PC-3 (cell line): ENCODE measurements around the gene DOC2A.

Experiments used
- CTCF ChIP-seq: fragments of 300-600 bp; sonication (generic); conservative IDR thresholded peaks from 2 replicates; pipeline ENCODE4 v1.5.1; 2017; ENCODE audit warnings: antibody characterized with exemption, low read depth, mild to moderate bottlenecking, low read length
- EZH2 ChIP-seq: fragments of 300-600 bp; sonication (generic); IDR thresholded peaks from one replicate; pipeline ENCODE4 v1.6.1; 2017; ENCODE audit warnings: antibody characterized with exemption, mild to moderate bottlenecking, low read length; ENCODE audit not compliant: unreplicated experiment

DNA sequence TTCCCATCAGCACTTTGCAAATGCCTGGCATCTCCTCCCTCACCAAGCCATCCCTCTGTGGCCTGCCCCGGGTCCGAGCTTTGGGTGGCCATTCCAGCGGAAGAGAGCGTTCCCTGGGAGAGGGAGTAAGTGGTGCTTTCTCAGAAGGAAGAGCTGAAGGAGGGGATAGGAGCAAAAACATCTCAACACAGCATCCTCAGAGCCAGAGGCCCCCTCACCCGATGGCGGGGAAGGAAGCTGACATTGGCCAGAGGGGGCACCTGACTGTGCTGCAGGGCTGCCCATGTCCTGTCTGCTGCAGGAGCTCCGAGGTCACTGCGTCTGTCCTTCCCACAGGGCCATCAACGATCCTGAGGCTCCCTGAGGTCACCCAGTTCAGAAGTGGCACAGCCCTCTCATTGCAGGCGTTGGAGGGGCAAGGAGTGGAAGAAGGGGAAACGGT, 20.7 kb upstream of the DOC2A start:
- TF ChIP-seq CTCF, result no peak
- no peak for TF ChIP-seq EZH2
